H1 (cell line): Measurements from ENCODE around the gene PAX6. TPM values are rescaled to one million over a fixed set of nuclear protein-coding genes. Genes with fewer than 3 reads are reported as not detected.

ENCODE experiments used
- CTCF ChIA-PET: fragments of 300-600 bp; sonication (Branson Sonifier 250); formaldehyde crosslinking; loops from one replicate; lab custom pipeline; 2021; ENCODE audit not compliant: partially characterized antibody; lab: Charles Lee
- POLR2A ChIA-PET: fragments of 300-600 bp; sonication (Branson Sonifier 250); formaldehyde crosslinking; loops from one replicate; lab custom pipeline; 2021; ENCODE audit warnings: inconsistent platforms; ENCODE audit not compliant: partially characterized antibody; lab: Charles Lee
- DNase-seq, 2 experiments: peaks; one replicate each; pipeline versions ENCODE4 v3.0.0 to v3.0.0-alpha.2; 2010 to 2022; ENCODE audit warnings: low spot score in 2 of 2, low read depth in 1 of 2, mixed read lengths in 1 of 2
- FAIRE-seq: peaks from 2 replicates; lab custom pipeline; 2011; peaks lifted over from hg19 to GRCh38; lab: Jason Lieb, UNC
- H2AFZ ChIP-seq: 2 replicates; pipeline ENCODE4 v1.8.1; 2012; ENCODE audit warnings: low read length, inconsistent platforms
- H2AK5ac ChIP-seq: 2 replicates; pipeline ENCODE4 v1.6.1; 2013; ENCODE audit warnings: low read depth, low read length
- H2BK120ac ChIP-seq: replicated peaks from 2 replicates; pipeline ENCODE3; 2013; ENCODE audit warnings: low read depth, low read length, inconsistent platforms
- H2BK12ac ChIP-seq: 2 replicates; pipeline ENCODE4 v1.6.1; 2013; ENCODE audit warnings: low read depth, low read length
- H2BK15ac ChIP-seq: 2 replicates; pipeline ENCODE4 v1.6.1; 2013; ENCODE audit warnings: low read length
- H2BK20ac ChIP-seq: 2 replicates; pipeline ENCODE4 v1.6.1; 2013; ENCODE audit warnings: low read length
- H2BK5ac ChIP-seq: 2 replicates; pipeline ENCODE4 v1.6.1; 2013; ENCODE audit warnings: low read depth, low read length
- H3K14ac ChIP-seq: 2 replicates; pipeline ENCODE4 v1.6.1; 2013; ENCODE audit warnings: inconsistent platforms; ENCODE audit not compliant: insufficient read length
- H3K18ac ChIP-seq: 2 replicates; pipeline ENCODE4 v1.6.1; 2013; ENCODE audit warnings: low read length; ENCODE audit errors: extremely low read depth
- H3K23ac ChIP-seq: 2 replicates; pipeline ENCODE4 v1.6.1; 2013; ENCODE audit warnings: inconsistent platforms; ENCODE audit not compliant: insufficient read length
- H3K23me2 ChIP-seq: 2 replicates; pipeline ENCODE4 v1.6.1; 2013; ENCODE audit warnings: low read depth, low read length
- H3K27ac ChIP-seq: 2 replicates; pipeline ENCODE4 v1.6.1; 2011; ENCODE audit warnings: low read depth, low read length, inconsistent platforms
- H3K27me3 ChIP-seq, 4 experiments: replicated peaks in 1 of 4; 1 replicate in 1 of 4; 2 replicates in 3 of 4; pipeline versions ENCODE4 v1.6.1 to v1.8.1; 2011 to 2013; ENCODE audit warnings: low read length in 3 of 4, mild to moderate bottlenecking in 3 of 4, inconsistent platforms in 2 of 4, mixed read lengths in 2 of 4, moderate library complexity in 1 of 4; ENCODE audit not compliant: control insufficient read depth in 3 of 4, insufficient read depth in 3 of 4; ENCODE audit errors: extremely low read depth in 1 of 4
- H3K36me3 ChIP-seq, 4 experiments: 2 replicates each; pipeline versions ENCODE4 v1.6.1 to v1.8.1; 2011 to 2013; ENCODE audit warnings: mild to moderate bottlenecking in 4 of 4, low read length in 3 of 4, moderate library complexity in 2 of 4, control low read depth in 1 of 4, inconsistent platforms in 1 of 4; ENCODE audit not compliant: insufficient read depth in 4 of 4, control insufficient read depth in 2 of 4
- H3K4ac ChIP-seq: replicated peaks from 2 replicates; pipeline ENCODE3; 2013; ENCODE audit warnings: low read length, low read depth, mixed read lengths, inconsistent platforms; ENCODE audit not compliant: insufficient read length
- H3K4me1 ChIP-seq, 4 experiments: replicated peaks in 1 of 4; 1 replicate in 1 of 4; 2 replicates in 3 of 4; pipeline versions ENCODE4 v1.6.1 to v1.8.1; 2011 to 2013; ENCODE audit warnings: low read length in 3 of 4, inconsistent platforms in 2 of 4, mixed read lengths in 1 of 4; ENCODE audit not compliant: insufficient read depth in 4 of 4, control insufficient read depth in 3 of 4
- H3K4me2 ChIP-seq, 2 experiments: 2 replicates each; pipeline versions ENCODE4 v1.6.1 to v1.8.1; 2011 to 2013; ENCODE audit warnings: low read depth in 2 of 2, low read length in 2 of 2, control low read depth in 1 of 2, inconsistent platforms in 1 of 2, mild to moderate bottlenecking in 1 of 2; ENCODE audit not compliant: insufficient read depth in 1 of 2
- H3K4me3 ChIP-seq, 4 experiments: fragments of 200-600, 300-600 bp in 1 of 4; sonication (generic), shearing (Covaris generic), sonication (Bioruptor Twin) in 1 of 4; 2 replicates each; pipeline versions ENCODE4 v1.5.1 to v1.8.1; 2011 to 2016; ENCODE audit warnings: low read length in 4 of 4, low read depth in 3 of 4, control low read depth in 2 of 4, inconsistent platforms in 2 of 4, mild to moderate bottlenecking in 2 of 4, mixed read lengths in 1 of 4, moderate library complexity in 1 of 4; ENCODE audit not compliant: insufficient read depth in 2 of 4; ENCODE audit errors: extremely low read depth in 1 of 4
- H3K56ac ChIP-seq: replicated peaks from 2 replicates; pipeline ENCODE3; 2013; ENCODE audit warnings: low read depth, mild to moderate bottlenecking, mixed read lengths, low read length, inconsistent platforms; ENCODE audit not compliant: insufficient read length
- H3K79me1 ChIP-seq: 2 replicates; pipeline ENCODE4 v1.6.1; 2013; ENCODE audit warnings: low read depth, low read length, control low read depth
- H3K79me2 ChIP-seq, 2 experiments: 2 replicates each; pipeline versions ENCODE4 v1.6.1 to v1.8.1; 2012 to 2013; ENCODE audit warnings: low read length in 2 of 2, mild to moderate bottlenecking in 2 of 2, inconsistent platforms in 1 of 2; ENCODE audit not compliant: insufficient read depth in 2 of 2, control insufficient read depth in 1 of 2
- H3K9ac ChIP-seq, 4 experiments: replicated peaks in 1 of 4; 1 replicate in 1 of 4; 2 replicates in 3 of 4; pipeline versions ENCODE4 v1.6.1 to v1.8.1; 2011 to 2013; ENCODE audit warnings: low read depth in 3 of 4, low read length in 3 of 4, control low read depth in 2 of 4, mild to moderate bottlenecking in 2 of 4, moderate library complexity in 2 of 4, inconsistent platforms in 1 of 4; ENCODE audit errors: extremely low read depth in 1 of 4
- H3K9me3 ChIP-seq, 2 experiments: 2 replicates each; pipeline versions ENCODE4 v1.6.1 to v1.8.1; 2012 to 2013; ENCODE audit warnings: mild to moderate bottlenecking in 2 of 2, moderate library complexity in 2 of 2, control low read depth in 1 of 2, inconsistent platforms in 1 of 2, low read depth in 1 of 2, low read length in 1 of 2, mixed read lengths in 1 of 2; ENCODE audit not compliant: insufficient read depth in 2 of 2
- H4K20me1 ChIP-seq, 2 experiments: replicated peaks in 1 of 2; 2 replicates each; pipeline versions ENCODE3 to v1.8.1; 2011 to 2013; ENCODE audit warnings: inconsistent platforms in 2 of 2, low read length in 2 of 2, mild to moderate bottlenecking in 1 of 2; ENCODE audit not compliant: insufficient read depth in 2 of 2, control insufficient read depth in 1 of 2
- H4K5ac ChIP-seq: 2 replicates; pipeline ENCODE4 v1.6.1; 2013; ENCODE audit warnings: low read length, low read depth, mixed read lengths, inconsistent platforms; ENCODE audit not compliant: insufficient read length
- H4K8ac ChIP-seq: 2 replicates; pipeline ENCODE4 v1.8.0; 2013; ENCODE audit warnings: mild to moderate bottlenecking, moderate library complexity, low read length, inconsistent platforms; ENCODE audit not compliant: insufficient read depth; ENCODE audit errors: extremely low read depth
- H4K91ac ChIP-seq: replicated peaks from 2 replicates; pipeline ENCODE3; 2013; ENCODE audit warnings: low read length, mixed read lengths, inconsistent platforms; ENCODE audit not compliant: insufficient read length
- BACH1 ChIP-seq: IDR thresholded peaks from 2 replicates; pipeline ENCODE4 v1.6.1; 2012; ENCODE audit warnings: low read length, improper control_type of control experiment
- CBX5 ChIP-seq: fragments of 300-800, 300-1000 bp; sonication (generic); IDR thresholded peaks from 2 replicates; pipeline ENCODE4 v1.7.1; 2016; ENCODE audit warnings: antibody characterized with exemption, low read length, low read depth
- CHD1 ChIP-seq: IDR thresholded peaks from 2 replicates; pipeline ENCODE4 v1.6.1; 2012; ENCODE audit warnings: low read depth, low read length, improper control_type of control experiment
- CTBP2 ChIP-seq: IDR thresholded peaks from 2 replicates; pipeline ENCODE4 v1.7.0; 2011; ENCODE audit warnings: borderline replicate concordance, mild to moderate bottlenecking, moderate library complexity, mixed read lengths, low read length; ENCODE audit not compliant: insufficient read depth, insufficient read length
- E2F6 ChIP-seq: IDR thresholded peaks from 2 replicates; pipeline ENCODE4 v1.6.1; 2012; ENCODE audit warnings: inconsistent platforms
- KDM1A ChIP-seq: fragments of 200-600, 300-600 bp; sonication (generic); IDR thresholded peaks from 2 replicates; pipeline ENCODE4 v1.7.1; 2016; ENCODE audit warnings: mild to moderate bottlenecking, low read length, borderline replicate concordance
- KDM4A ChIP-seq: IDR thresholded peaks from one replicate; pipeline ENCODE4 v1.7.1; 2012; ENCODE audit warnings: low read depth, mild to moderate bottlenecking, moderate library complexity, low read length, inconsistent platforms; ENCODE audit not compliant: severe bottlenecking
- SP1 ChIP-seq: IDR thresholded peaks from 2 replicates; pipeline ENCODE4 v1.6.1; 2011; ENCODE audit warnings: low read depth, low read length
- SUZ12 ChIP-seq: fragments of 200-600 bp; sonication (generic); IDR thresholded peaks from 2 replicates; pipeline ENCODE4 v1.6.1; 2012; ENCODE audit warnings: mild to moderate bottlenecking, inconsistent platforms, low read length, moderate library complexity, mixed read lengths
- TAF1 ChIP-seq: IDR thresholded peaks from 2 replicates; pipeline ENCODE4 v1.6.1; 2011; ENCODE audit warnings: mild to moderate bottlenecking, low read depth, low read length
- ZNF274 ChIP-seq: IDR thresholded peaks from 2 replicates; pipeline ENCODE4 v1.7.0; 2012; ENCODE audit warnings: low read length, borderline replicate concordance; ENCODE audit errors: extremely low read depth
- WGBS, 2 experiments: shearing (Covaris generic) in 1 of 2; methylation state at CpG; one replicate each; pipeline versions ENCODE4 v1.1.6 to v1.1.7; 2013 to 2015; ENCODE audit warnings: low lambda C conversion rate in 2 of 2, mixed read lengths in 2 of 2, inconsistent platforms in 1 of 2, low coverage in 1 of 2, missing lambda C conversion rate in 1 of 2; ENCODE audit not compliant: insufficient replicate concordance in 2 of 2, insufficient coverage in 1 of 2, insufficient read length in 1 of 2; ENCODE audit errors: extremely low coverage in 1 of 2, missing lambda C conversion rate in 1 of 2; 5-methylcytosine and 5-hydroxymethylcytosine counted together
- polyA plus RNA-seq, 7 experiments: library from polyadenylated mRNA; depleted of rRNA in 3 of 7; stranded (reverse) in 5 of 7; unstranded in 2 of 7; fragments of >200 nt in 5 of 7; fragments of 200-250 nt in 2 of 7; gene quantifications; 1 replicate in 5 of 7; 2 replicates in 1 of 7; 4 replicates in 1 of 7; pipeline versions ENCODE4 v1.2.1 to v1.2.3, GENCODE V29; 2011 to 2013; ENCODE audit warnings: missing spikeins in 2 of 7, mixed read lengths in 2 of 7
- total RNA-seq: library from RNA; stranded (reverse); fragmentation: NEBNext Ultra II Directional; extraction: Animal tissue kit (Norgen Biotek cat#: 25700); gene quantifications from 2 replicates; pipeline ENCODE4 v1.2.1, GENCODE V29; 2021

PAX6 gene
- total and polyA plus RNA-seq, 2 of the 8 experiments (the other 6 are each of a cell fraction or from before 2014, with no cell fraction given), result 0.30 to 0.65 TPM

- Histone ChIP-seq H3K23me2 (peaks cover 8% of the 10 kb centered on the region; the same call in 1 of the 2 replicates), H3K27ac (no peak overlapping the region), H2BK12ac (peak overlapping the region; percentile 75; the same call in 1 of the 2 replicates), H3K4me1 (peaks cover 3 to 60% (median 49%) of the 10 kb centered on the region in 4 experiments), H3K4ac (no peak overlapping the region), H4K8ac (no peak overlapping the region), H2BK15ac (no peak overlapping the region), H2AK5ac (no peak overlapping the region), H3K9ac (no peak overlapping the region), H3K23ac (no peak overlapping the region), H2BK20ac (no peak overlapping the region), H4K20me1 (peaks cover 0 to 16% of the 10 kb centered on the region in 2 experiments), H3K79me2 (no peaks in the 10 kb centered on the region), H3K4me3 (peak overlapping the region; percentile 10 to 62 (median 27); a peak in 5 of 8 replicates), H3K4me2 (peak overlapping the region; percentile 74 to 91), H2BK5ac (no peak overlapping the region), H3K36me3 (no peaks in the 10 kb centered on the region; a peak in 1 of 8 replicates), H3K79me1 (no peaks in the 10 kb centered on the region), H3K14ac (no peak overlapping the region), H3K27me3 (peaks cover 83 to 99% (median 96%) of the 10 kb centered on the region in 4 experiments), H4K91ac (no peak overlapping the region), H4K5ac (no peak overlapping the region), H3K56ac (no peak overlapping the region), H2AFZ (no peak overlapping the region), H2BK120ac (no peak overlapping the region), H3K18ac (peak overlapping the region; percentile 78; the same call in 1 of the 2 replicates), H3K9me3 (no peaks in the 10 kb centered on the region)
- ChIA-PET CTCF (interaction anchor here (1.1 to 3.4 kb wide), 3 partner anchors 16 to 144 kb away, joined by 3 to 17 read pairs (median 4); no protein-coding TSS in a partner anchor), POLR2A (interaction anchor here (1.9 kb wide), 1 partner anchor 8 kb away, joined by 9 read pairs; no protein-coding TSS in a partner anchor)
- FAIRE-seq (no peak), DNase-seq (peak in 1 of 2 experiments; percentile 73)
- WGBS, 2 experiments, result 2% methylated on average over 28 of the region's 38 CpGs; no CpG with 5 or more reads in 1 of the 2 experiments
- TF ChIP-seq CHD1 (no peak), E2F6 (no peak), CBX5 (no peak), CTBP2 (peak; percentile 89), KDM4A (peak; percentile 53), SUZ12 (peak; percentile 92), KDM1A (no peak), BACH1 (no peak), SP1 (no peak), TAF1 (no peak), ZNF274 (no peak)
Observed at GRCh38 chr11:31814176-31814868, 3.2 kb upstream of the PAX6 start.
